NCI-H128 (cell line): Measurements from ENCODE around the gene AGPAT1.
"Not testable (repeated sequence)": the region's sequence is repeated elsewhere in the genome, so short reads cannot be mapped to it uniquely, and the experiment has no call there.

Experiments
- DNase-seq: peaks from one replicate; lab custom pipeline; 2025; ENCODE audit not compliant: unreplicated experiment; lab: John Stamatoyannopoulos, UW

AGPAT1 gene

GRCh38 chr6:32187725-32188380 is 12.0 kb upstream of the AGPAT1 start:
- not testable (repeated sequence) for DNase-seq

GRCh38 chr6:32187009-32187709 is 11.3 kb upstream of the AGPAT1 start:
- DNase-seq = no peak

- not testable (repeated sequence) for DNase-seq
Observed at GRCh38 chr6:32186151-32186840, 10.4 kb upstream of the AGPAT1 start.

- not testable (repeated sequence) for DNase-seq
Observed at GRCh38 chr6:32185681-32186131, 9.8 kb upstream of the AGPAT1 start.

- no peak for DNase-seq
Observed at GRCh38 chr6:32184084-32184640, 8.3 kb upstream of the AGPAT1 start, which contains the start of gene AGER. Gene AGER (minus strand): TSS chr6:32184253. CDS start chr6:32184222, 31 bp downstream.

GRCh38 chr6:32183483-32184083 is 7.7 kb upstream of the AGPAT1 start:
- no peak for DNase-seq

- no peak for DNase-seq
Observed at GRCh38 chr6:32183030-32183429, 7.1 kb upstream of the AGPAT1 start.

GRCh38 chr6:32182555-32182981 is 6.7 kb upstream of the AGPAT1 start:
- no peak for DNase-seq

GRCh38 chr6:32181915-32182529 is 6.1 kb upstream of the AGPAT1 start:
- DNase-seq = no peak

- no peak for DNase-seq
Observed at GRCh38 chr6:32181148-32181702, 5.3 kb upstream of the AGPAT1 start.

- DNase-seq = no peak
Observed at GRCh38 chr6:32179766-32180405, 4.0 kb upstream of the AGPAT1 start.

GRCh38 chr6:32178547-32179440 is 2.9 kb upstream of the AGPAT1 start:
- DNase-seq = no peak

- DNase-seq = peak; percentile 98
Observed at GRCh38 chr6:32177788-32178546, 2.1 kb upstream of the AGPAT1 start, which contains the start of gene RNF5. Gene RNF5 (plus strand): TSS chr6:32178405. CDS start chr6:32178512, 107 bp downstream.

- peak; percentile 49 for DNase-seq
Observed at GRCh38 chr6:32177183-32177787, 1.4 kb upstream of the AGPAT1 start.

- no peak for DNase-seq
Observed at GRCh38 chr6:32176476-32177182, 745 bp upstream of the AGPAT1 start.

- no peak for DNase-seq
Observed at GRCh38 chr6:32175322-32175710, 568 bp downstream of the AGPAT1 start.

- DNase-seq = no peak
Observed at GRCh38 chr6:32174416-32174815, 1.5 kb downstream of the AGPAT1 start.
